ENCODE data around the gene MALAT1. TPM values are rescaled to one million over a fixed set of nuclear protein-coding genes. Genes with fewer than 3 reads are reported as not detected.

Gene MALAT1
- total and polyA plus RNA-seq, 2 of the 8 experiments (the other 6 are each of a cell fraction or from before 2014, with no cell fraction given): 115 to 984 TPM

DNA sequence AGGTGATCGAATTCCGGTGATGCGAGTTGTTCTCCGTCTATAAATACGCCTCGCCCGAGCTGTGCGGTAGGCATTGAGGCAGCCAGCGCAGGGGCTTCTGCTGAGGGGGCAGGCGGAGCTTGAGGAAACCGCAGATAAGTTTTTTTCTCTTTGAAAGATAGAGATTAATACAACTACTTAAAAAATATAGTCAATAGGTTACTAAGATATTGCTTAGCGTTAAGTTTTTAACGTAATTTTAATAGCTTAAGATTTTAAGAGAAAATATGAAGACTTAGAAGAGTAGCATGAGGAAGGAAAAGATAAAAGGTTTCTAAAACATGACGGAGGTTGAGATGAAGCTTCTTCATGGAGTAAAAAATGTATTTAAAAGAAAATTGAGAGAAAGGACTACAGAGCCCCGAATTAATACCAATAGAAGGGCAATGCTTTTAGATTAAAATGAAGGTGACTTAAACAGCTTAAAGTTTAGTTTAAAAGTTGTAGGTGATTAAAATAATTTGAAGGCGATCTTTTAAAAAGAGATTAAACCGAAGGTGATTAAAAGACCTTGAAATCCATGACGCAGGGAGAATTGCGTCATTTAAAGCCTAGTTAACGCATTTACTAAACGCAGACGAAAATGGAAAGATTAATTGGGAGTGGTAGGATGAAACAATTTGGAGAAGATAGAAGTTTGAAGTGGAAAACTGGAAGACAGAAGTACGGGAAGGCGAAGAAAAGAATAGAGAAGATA lies at the start of gene MALAT1 (continued):
- TF ChIP-seq, protein P1, sequence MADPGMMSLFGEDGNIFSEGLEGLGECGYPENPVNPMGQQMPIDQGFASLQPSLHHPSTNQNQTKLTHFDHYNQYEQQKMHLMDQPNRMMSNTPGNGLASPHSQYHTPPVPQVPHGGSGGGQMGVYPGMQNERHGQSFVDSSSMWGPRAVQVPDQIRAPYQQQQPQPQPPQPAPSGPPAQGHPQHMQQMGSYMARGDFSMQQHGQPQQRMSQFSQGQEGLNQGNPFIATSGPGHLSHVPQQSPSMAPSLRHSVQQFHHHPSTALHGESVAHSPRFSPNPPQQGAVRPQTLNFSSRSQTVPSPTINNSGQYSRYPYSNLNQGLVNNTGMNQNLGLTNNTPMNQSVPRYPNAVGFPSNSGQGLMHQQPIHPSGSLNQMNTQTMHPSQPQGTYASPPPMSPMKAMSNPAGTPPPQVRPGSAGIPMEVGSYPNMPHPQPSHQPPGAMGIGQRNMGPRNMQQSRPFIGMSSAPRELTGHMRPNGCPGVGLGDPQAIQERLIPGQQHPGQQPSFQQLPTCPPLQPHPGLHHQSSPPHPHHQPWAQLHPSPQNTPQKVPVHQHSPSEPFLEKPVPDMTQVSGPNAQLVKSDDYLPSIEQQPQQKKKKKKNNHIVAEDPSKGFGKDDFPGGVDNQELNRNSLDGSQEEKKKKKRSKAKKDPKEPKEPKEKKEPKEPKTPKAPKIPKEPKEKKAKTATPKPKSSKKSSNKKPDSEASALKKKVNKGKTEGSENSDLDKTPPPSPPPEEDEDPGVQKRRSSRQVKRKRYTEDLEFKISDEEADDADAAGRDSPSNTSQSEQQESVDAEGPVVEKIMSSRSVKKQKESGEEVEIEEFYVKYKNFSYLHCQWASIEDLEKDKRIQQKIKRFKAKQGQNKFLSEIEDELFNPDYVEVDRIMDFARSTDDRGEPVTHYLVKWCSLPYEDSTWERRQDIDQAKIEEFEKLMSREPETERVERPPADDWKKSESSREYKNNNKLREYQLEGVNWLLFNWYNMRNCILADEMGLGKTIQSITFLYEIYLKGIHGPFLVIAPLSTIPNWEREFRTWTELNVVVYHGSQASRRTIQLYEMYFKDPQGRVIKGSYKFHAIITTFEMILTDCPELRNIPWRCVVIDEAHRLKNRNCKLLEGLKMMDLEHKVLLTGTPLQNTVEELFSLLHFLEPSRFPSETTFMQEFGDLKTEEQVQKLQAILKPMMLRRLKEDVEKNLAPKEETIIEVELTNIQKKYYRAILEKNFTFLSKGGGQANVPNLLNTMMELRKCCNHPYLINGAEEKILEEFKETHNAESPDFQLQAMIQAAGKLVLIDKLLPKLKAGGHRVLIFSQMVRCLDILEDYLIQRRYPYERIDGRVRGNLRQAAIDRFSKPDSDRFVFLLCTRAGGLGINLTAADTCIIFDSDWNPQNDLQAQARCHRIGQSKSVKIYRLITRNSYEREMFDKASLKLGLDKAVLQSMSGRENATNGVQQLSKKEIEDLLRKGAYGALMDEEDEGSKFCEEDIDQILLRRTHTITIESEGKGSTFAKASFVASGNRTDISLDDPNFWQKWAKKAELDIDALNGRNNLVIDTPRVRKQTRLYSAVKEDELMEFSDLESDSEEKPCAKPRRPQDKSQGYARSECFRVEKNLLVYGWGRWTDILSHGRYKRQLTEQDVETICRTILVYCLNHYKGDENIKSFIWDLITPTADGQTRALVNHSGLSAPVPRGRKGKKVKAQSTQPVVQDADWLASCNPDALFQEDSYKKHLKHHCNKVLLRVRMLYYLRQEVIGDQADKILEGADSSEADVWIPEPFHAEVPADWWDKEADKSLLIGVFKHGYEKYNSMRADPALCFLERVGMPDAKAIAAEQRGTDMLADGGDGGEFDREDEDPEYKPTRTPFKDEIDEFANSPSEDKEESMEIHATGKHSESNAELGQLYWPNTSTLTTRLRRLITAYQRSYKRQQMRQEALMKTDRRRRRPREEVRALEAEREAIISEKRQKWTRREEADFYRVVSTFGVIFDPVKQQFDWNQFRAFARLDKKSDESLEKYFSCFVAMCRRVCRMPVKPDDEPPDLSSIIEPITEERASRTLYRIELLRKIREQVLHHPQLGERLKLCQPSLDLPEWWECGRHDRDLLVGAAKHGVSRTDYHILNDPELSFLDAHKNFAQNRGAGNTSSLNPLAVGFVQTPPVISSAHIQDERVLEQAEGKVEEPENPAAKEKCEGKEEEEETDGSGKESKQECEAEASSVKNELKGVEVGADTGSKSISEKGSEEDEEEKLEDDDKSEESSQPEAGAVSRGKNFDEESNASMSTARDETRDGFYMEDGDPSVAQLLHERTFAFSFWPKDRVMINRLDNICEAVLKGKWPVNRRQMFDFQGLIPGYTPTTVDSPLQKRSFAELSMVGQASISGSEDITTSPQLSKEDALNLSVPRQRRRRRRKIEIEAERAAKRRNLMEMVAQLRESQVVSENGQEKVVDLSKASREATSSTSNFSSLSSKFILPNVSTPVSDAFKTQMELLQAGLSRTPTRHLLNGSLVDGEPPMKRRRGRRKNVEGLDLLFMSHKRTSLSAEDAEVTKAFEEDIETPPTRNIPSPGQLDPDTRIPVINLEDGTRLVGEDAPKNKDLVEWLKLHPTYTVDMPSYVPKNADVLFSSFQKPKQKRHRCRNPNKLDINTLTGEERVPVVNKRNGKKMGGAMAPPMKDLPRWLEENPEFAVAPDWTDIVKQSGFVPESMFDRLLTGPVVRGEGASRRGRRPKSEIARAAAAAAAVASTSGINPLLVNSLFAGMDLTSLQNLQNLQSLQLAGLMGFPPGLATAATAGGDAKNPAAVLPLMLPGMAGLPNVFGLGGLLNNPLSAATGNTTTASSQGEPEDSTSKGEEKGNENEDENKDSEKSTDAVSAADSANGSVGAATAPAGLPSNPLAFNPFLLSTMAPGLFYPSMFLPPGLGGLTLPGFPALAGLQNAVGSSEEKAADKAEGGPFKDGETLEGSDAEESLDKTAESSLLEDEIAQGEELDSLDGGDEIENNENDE (IDR thresholded peaks at IDR 0.05; ENCODE audit: insufficient replicate concordance, low read length): peak; percentile 84
- peak; percentile 99 for TF ChIP-seq TEAD4 (IDR thresholded peaks at IDR 0.05; ENCODE audit: low read depth, low read length)
- TF ChIP-seq BRCA1 (IDR thresholded peaks at IDR 0.05; ENCODE audit: low read depth, low read length): no peak
- TF ChIP-seq RXRA (IDR thresholded peaks at IDR 0.05; ENCODE audit: insufficient read depth, low read depth, low read length): 0 out of 2 replicates have a peak, but pooled peaks have one; percentile 53
- TF ChIP-seq POLR2AphosphoS5 (IDR thresholded peaks at IDR 0.05; ENCODE audit: low read depth, low read length): peak; percentile 100
- peak; percentile 62; the same call in 1 of the 2 replicates for TF ChIP-seq SP4 (IDR thresholded peaks at IDR 0.05; ENCODE audit: low read length)
- TF ChIP-seq SRF (IDR thresholded peaks at IDR 0.05; ENCODE audit: low read depth, low read length): 0 out of 2 replicates have a peak, but pooled peaks have one; percentile 29
- TF ChIP-seq ASH2L (IDR thresholded peaks at IDR 0.05; ENCODE audit: low read length): no peak
- TF ChIP-seq SIX5 (IDR thresholded peaks at IDR 0.05; ENCODE audit: low read depth, low read length): no peak; the same call in 1 of the 2 replicates
- TF ChIP-seq CBX8 (IDR thresholded peaks at IDR 0.05; ENCODE audit: borderline replicate concordance, low read depth, low read length): no peak
- peak; percentile 96 for TF ChIP-seq SP1 (IDR thresholded peaks at IDR 0.05; ENCODE audit: low read depth, low read length)
